ENCODE measurements around the gene ROPN1L. TPM values are rescaled to one million over a fixed set of nuclear protein-coding genes. Genes with fewer than 3 reads are reported as not detected.

ROPN1L gene
- total and polyA plus RNA-seq, 2 of the 13 experiments (the other 11 are each of a cell fraction or from before 2014, with no cell fraction given), result not detected

- TF ChIP-seq DBP (CRISPR knock-in tag; IDR thresholded peaks at IDR 0.05; ENCODE audit: not compliant biosample characterization), result no peak
- TF ChIP-seq ZNF550 (CRISPR knock-in tag; IDR thresholded peaks at IDR 0.05; ENCODE audit: borderline replicate concordance), result no peak
- no peak for TF ChIP-seq TCF12 (IDR thresholded peaks at IDR 0.05)
- TF ChIP-seq TCF12 (CRISPR knock-in tag; IDR thresholded peaks at IDR 0.05), result no peak
- no peak for TF ChIP-seq ATF2 (CRISPR knock-in tag; IDR thresholded peaks at IDR 0.05)
- no peak for TF ChIP-seq ZNF101 (CRISPR knock-in tag; IDR thresholded peaks at IDR 0.05; ENCODE audit: borderline replicate concordance, low read depth)
- TF ChIP-seq ETV6 (CRISPR knock-in tag; conservative IDR thresholded peaks at IDR 0.05), result no peak
- 0 out of 2 replicates have a peak, but pooled peaks have one; percentile 11 for TF ChIP-seq HNF4A (CRISPR knock-in tag; IDR thresholded peaks at IDR 0.05)
- TF ChIP-seq ZNF512B (CRISPR knock-in tag; IDR thresholded peaks at IDR 0.05; ENCODE audit: borderline replicate concordance), result no peak
- TF ChIP-seq ZNF34 (CRISPR knock-in tag; IDR thresholded peaks at IDR 0.05; ENCODE audit: borderline replicate concordance), result no peak
- no peak for TF ChIP-seq IRF2 (CRISPR knock-in tag; IDR thresholded peaks at IDR 0.05)
- no peak for TF ChIP-seq ZNF235 (CRISPR knock-in tag; IDR thresholded peaks at IDR 0.05; ENCODE audit: borderline replicate concordance)
- no peak for TF ChIP-seq STAT5B (CRISPR knock-in tag; IDR thresholded peaks at IDR 0.05)
- no peak for TF ChIP-seq TFDP1 (CRISPR knock-in tag; IDR thresholded peaks at IDR 0.05; ENCODE audit: borderline replicate concordance)
- TF ChIP-seq ZBTB20 (CRISPR knock-in tag; IDR thresholded peaks at IDR 0.05; ENCODE audit: borderline replicate concordance, low read depth), result no peak
- no peak for TF ChIP-seq TAF1 (CRISPR knock-in tag; IDR thresholded peaks at IDR 0.05)
- TF ChIP-seq KMT2B (CRISPR knock-in tag; IDR thresholded peaks at IDR 0.05), result no peak
- TF ChIP-seq NFIB (CRISPR knock-in tag; IDR thresholded peaks at IDR 0.05; ENCODE audit: borderline replicate concordance), result no peak
- TF ChIP-seq SMYD3 (CRISPR knock-in tag; IDR thresholded peaks at IDR 0.05), result no peak
- TF ChIP-seq MXD3 (CRISPR knock-in tag; IDR thresholded peaks at IDR 0.05), result no peak
- no peak for TF ChIP-seq ZFP36L2 (CRISPR knock-in tag; IDR thresholded peaks at IDR 0.05)
- TF ChIP-seq DMAP1 (CRISPR knock-in tag; IDR thresholded peaks at IDR 0.05), result no peak
These were observed 62.5 kb downstream of the ROPN1L start (continued) for GRCh38 chr5:10503997-10504793.
